Epithelial cell of prostate (primary cell): ENCODE measurements around the gene YKT6.
"Not testable (repeated sequence)": the region's sequence is repeated elsewhere in the genome, so short reads cannot be mapped to it uniquely, and the experiment has no call there.

Source experiments
- DNase-seq: peaks from one replicate; pipeline ENCODE4 v3.0.0-alpha.2; 2011; ENCODE audit warnings: low read depth, low spot score
- H3K27ac ChIP-seq: fragments of 450-650 bp; 2 replicates; pipeline ENCODE4 v1.5.1; 2017; ENCODE audit warnings: mild to moderate bottlenecking

YKT6 gene

GRCh38 chr7:44171901-44172300, 28.9 kb upstream of the YKT6 start:
- not testable (repeated sequence) for DNase-seq, H3K27ac ChIP-seq

DNA sequence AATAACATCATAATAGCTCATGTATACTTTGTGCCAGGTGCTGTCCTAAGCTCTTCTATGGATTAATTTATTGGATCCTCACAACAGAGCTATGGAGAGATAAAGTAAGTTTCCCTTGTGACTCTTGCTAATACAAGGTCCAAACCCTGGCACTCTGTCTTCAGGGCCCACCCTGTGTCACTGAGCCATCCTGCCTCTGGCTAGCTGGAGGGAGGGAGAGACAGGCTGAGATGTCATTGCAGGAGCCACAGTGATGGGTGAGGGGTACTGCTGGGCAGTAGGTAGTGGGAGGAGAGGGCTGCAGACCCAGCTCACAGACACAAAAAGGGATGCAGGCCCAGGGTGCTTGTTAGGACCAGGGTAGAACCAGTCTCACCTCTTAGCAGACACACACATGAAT, 28.4 kb upstream of the YKT6 start:
- no peak overlapping the region for H3K27ac ChIP-seq
- no peak for DNase-seq

DNA sequence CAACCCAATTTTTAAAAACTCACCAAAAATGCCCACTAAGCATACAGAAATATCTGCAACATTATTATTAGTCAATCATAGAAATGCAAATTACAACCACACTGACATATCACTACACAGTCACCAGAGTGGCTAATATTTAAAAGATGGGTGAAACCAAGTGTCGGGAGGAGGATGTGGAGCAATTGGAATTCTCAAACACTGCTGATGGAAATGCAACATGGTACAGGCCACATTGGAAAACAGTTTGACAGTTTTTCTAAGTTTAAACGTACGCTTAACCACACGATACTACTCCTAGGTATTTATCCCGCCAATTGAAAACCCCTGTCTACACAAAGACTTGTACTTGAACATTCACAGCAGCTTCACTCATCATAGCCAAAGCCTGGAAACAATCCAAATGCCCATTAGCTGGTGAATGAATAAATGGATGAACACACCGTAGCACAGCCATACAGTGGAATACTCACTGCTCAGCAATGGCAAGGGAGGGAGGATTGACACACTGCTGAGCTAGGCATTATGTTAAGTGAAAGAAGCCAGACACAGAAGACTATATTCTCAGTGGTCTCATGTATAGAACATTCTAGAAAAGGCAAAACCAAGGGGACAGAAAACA, 27.9 kb upstream of the YKT6 start:
- no peak for DNase-seq
- H3K27ac ChIP-seq = no peak overlapping the region

GRCh38 chr7:44173911-44174693, 26.7 kb upstream of the YKT6 start:
- no peak for DNase-seq
- H3K27ac ChIP-seq = no peak overlapping the region

DNA sequence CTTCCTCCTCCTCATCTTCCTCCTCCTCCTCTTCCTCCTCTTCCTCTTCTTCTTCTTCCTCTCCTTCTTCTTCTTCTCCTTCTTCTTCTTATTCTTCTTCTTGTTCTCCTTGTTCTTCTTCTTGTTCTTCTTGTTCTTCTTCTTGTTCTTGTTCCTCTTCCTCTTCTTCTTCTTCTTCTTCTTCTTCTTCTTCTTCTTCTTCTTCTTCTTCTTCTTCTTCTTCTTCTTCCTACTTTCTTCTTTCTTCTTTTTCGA, 26.2 kb upstream of the YKT6 start:
- DNase-seq, H3K27ac ChIP-seq: not testable (repeated sequence)

DNA sequence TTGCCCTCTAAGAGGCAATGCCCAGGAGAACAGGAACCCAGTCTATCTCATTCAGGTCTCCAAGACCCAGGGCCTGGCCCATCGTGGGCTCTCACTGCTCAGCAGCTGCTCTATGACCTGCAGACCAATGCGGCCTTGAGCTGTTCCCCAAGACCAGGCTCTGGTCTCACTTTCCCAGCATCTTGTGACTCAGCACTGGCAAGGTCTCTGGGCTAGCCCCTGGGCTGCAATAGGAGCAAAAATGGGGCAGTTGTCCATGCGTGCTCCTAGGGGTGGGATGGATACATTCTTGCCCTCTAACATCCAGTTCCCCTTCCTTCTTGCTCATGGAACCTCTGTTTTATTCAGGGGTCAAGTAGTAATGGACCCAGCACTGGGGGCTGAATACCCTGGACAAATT, 25.0 kb upstream of the YKT6 start:
- DNase-seq = no peak
- no peak overlapping the region for H3K27ac ChIP-seq

DNA sequence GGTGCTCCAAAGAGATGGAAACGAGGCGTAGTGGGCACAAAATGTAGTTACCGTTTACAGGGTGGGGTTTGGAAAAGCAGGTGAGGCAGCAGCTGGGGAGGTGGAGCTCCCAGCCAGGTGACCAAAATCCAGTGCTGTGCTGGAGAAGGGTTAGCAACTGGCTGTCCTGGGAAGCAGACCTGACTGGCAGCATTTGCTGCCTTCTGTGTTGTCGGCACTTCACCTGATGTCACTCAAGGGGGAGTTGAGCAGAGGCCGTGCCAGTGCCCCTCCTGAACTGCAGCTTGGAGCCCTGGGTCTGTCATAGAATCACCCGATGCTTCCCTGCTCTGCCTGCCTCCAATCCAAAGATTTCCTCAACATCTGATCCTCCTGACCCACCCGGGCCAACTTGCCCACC, 24.3 kb upstream of the YKT6 start:
- no peak for DNase-seq
- H3K27ac ChIP-seq = no peak overlapping the region

DNA sequence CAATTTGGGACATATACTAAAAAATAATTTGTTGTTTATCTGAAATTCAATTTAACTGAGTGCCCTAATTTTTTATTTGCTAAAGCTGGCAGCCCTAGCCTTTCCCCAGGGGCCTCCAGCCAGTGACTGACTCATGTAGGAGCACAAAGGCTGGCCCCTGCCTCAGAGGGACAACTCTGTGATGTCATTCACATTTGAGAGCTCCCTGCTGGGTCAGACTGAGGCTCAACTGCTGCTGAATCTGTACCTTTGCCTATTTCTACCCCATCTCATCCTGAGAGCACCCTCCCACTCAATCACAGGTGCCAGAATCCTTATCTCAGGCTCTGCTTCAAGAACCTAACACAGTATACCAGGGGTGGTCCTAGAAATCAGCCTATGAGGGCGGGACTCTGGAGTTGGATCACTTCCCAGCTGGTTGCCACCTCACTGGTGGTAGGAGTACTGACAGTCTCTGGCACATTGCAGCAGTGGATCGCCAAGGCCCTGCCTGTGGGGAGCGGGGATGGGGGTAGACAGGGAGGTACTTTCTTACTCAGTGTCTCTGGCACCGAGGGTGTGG, 23.1 kb upstream of the YKT6 start:
- no peak overlapping the region for H3K27ac ChIP-seq
- DNase-seq = no peak

GRCh38 chr7:44180631-44181030, 20.1 kb upstream of the YKT6 start:
- DNase-seq = no peak
- H3K27ac ChIP-seq = no peak overlapping the region

GRCh38 chr7:44182827-44183226, 18.0 kb upstream of the YKT6 start:
- H3K27ac ChIP-seq = no peak overlapping the region
- DNase-seq = no peak

DNA sequence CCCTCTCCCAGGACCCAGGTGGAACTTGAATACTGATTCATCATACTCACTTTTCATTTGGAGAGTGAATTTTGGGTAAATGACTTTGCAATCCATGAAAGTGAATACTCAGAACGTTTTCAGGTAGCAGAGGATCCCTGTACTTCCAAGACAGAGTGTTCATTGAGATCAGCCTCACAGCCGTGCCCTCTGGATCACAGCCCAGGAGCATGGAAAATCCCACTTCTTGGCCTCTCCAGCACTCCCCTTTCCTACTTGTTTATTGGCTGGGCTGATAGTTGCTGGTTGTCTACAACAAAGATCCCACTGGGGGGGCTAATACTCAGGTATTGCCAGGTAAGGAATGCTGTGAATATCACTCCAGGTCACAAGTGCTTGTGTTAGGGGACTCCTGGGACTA, 17.4 kb upstream of the YKT6 start:
- DNase-seq = no peak
- no peak overlapping the region for H3K27ac ChIP-seq

- peak; percentile 61 for DNase-seq
- H3K27ac ChIP-seq = no peak overlapping the region
These were observed 16.4 kb upstream of the YKT6 start for GRCh38 chr7:44184206-44184872.

- no peak overlapping the region for H3K27ac ChIP-seq
- DNase-seq = no peak
These were observed 15.8 kb upstream of the YKT6 start for GRCh38 chr7:44184873-44185446.

- H3K27ac ChIP-seq = no peak overlapping the region
- no peak for DNase-seq
These were observed 15.0 kb upstream of the YKT6 start for GRCh38 chr7:44185729-44186128.

DNA sequence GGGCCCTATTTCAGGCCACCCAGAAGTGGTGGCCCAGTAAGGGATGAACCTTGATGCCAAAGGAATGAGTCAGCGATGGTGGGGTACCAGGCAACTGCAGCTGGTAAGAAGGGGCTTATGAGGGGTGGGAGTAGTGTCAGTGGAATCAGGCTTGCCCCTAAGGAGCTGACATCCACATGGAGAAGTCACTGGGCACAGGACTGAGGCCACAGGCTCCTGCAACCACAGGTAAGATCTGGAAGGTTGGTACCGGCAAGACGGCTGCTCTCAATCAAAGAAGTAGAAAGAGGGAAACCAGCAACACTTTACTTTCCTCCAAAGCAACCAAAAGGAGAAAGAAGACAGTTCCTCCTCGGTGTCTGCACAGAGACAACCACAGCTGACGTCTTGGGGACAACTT, 14.0 kb upstream of the YKT6 start:
- no peak overlapping the region for H3K27ac ChIP-seq
- DNase-seq = no peak

DNA sequence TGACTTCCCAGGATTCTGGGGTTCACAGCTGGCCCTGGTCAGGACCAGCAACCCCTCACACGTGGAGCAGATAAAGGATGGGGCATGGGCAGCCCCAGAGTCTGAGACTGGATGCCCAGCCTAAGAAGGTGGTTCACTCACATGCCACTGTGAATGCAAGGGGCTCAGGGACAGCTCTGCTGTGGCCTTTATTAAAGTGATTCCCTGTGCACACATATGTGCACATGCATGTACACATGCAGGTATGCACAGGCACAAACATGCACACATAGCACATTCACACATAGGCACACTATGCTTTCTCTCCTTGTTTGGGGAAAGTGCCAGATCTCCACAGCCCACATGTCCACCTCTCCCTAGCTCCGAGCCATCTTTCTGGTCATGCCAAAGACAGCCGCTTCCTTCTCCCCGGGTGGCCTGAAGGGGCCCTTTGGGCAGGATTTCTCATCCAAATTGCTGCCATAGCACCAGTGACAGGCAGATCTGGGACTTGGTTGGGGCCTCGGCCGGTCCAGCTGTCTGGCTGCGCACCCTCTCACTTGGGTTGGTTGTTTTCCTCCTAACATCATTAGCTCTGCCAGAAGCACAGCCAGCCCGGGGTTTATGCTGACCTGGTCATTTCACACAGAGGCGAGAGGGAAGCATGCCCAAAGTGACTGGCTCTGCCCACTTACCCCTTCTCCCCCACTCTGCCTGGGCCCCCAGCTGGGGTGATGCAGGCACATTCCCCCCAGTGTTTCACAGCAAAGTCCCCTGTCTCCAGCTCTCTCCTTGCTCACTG, 13.0 kb upstream of the YKT6 start:
- H3K27ac ChIP-seq = no peak overlapping the region
- DNase-seq = no peak

DNA sequence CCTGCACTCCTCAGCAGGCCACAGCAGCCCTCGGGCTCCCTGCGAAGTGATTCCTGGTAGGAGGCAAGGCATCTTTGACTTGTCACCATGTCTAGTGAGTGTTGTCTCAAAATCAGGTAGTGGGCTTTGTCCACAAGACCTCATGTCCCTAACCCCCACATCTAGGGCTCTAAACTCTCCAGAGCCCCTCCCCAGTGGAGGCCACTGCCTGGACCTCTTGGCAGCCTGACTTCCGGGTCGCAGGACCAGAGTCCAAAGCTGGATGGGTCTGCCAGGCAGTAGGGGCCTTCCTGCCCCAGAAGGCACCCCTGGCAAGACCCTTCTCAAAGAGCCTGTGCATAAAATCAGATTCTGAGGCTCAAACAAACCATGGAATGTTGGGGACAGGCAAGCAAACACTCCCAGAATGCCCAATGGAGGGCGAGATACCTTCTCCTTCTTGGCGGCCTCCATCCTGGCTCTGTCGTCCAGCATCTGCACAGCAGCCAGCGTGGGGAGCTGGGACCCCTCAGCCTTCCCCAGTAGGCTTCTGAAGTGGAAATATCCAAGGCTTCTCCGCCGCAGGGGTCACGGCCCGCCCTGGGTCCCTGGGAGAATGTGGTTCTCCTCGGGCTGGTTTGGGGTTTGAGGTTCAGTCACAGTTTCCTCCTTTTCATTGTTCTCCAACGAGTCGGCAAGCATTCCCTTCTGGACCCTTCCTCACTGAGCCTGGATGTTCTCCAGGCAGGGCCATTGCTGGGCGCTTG, 12.1 kb upstream of the YKT6 start:
- H3K27ac ChIP-seq = no peak overlapping the region

DNA sequence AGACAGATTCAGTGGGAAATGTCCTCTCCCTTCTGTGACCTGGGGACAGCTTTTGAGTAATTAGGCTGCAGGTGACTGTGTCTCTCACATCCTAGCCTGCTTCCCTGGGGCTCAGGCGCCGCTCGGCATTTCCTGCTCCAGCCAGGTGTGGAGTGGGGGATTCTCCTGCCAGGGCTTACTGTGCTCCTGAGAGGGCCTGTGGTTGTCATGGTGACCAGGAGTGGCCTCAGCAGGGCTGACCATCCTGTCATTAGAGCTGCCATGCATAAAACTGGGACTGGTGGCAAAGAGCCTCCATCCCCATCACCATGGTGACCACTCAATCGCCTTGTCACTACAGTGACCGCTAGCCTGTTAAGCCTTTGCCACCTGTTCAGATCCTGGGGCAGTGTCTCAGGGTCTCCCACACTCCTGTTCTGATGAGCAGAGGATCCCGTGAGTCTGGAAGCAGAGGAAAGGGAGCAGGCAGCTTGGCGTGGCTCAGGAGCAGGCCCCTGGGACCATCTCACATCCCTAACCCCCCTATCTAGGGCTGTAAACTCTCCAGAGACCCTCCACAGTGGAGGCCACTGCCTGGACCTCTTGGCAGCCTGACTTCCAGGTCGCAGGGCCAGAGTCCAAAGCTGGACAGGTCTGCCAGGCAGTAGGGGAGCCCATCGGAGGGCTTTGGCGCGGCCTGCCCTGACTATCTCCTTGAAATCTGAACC, 11.3 kb upstream of the YKT6 start, which contains the start of gene GCK:
TSS of gene GCK (minus strand) at position 154 of the 707 bp plus-strand sequence. CDS start 486 bp downstream, outside the sequence.
- no peak within 1 kb of the TSS for H3K27ac ChIP-seq
- DNase-seq = no peak

More for the DNA sequence above, 12.1 kb upstream of the YKT6 start:
- no peak for DNase-seq
